Sigmoid colon (tissue), 4 donors: ENCODE results near the gene IL18.

Source experiments
- CTCF ChIP-seq, 4 experiments: fragments of 450-650 bp in 3 of 4; fragments of 200-600 bp in 1 of 4; IDR thresholded peaks; one replicate each; pipeline ENCODE4 v1.5.1; 2016 to 2019; ENCODE audit warnings: antibody characterized with exemption in 4 of 4, mild to moderate bottlenecking in 3 of 4, moderate library complexity in 2 of 4
- POLR2A ChIP-seq, 2 donors: fragments of 450-650 bp; IDR thresholded peaks; one replicate each; pipeline ENCODE4 v1.6.1; 2016; ENCODE audit warnings: antibody characterized with exemption in 2 of 2, mild to moderate bottlenecking in 2 of 2, moderate library complexity in 2 of 2
- POLR2AphosphoS5 ChIP-seq, 4 donors: sonication (generic); formaldehyde crosslinking; IDR thresholded peaks; one replicate each; pipeline ENCODE4 v1.6.1; 2017; ENCODE audit warnings: antibody characterized with exemption in 4 of 4

GRCh38 chr11:112121981-112122615 lies 41.8 kb downstream of the IL18 start:
- TF ChIP-seq CTCF (IDR thresholded peaks at IDR 0.05): no peak
- no peak for TF ChIP-seq POLR2AphosphoS5 (IDR thresholded peaks at IDR 0.05)
- TF ChIP-seq POLR2A (IDR thresholded peaks at IDR 0.05): no peak
